PC-3 (cell line): ENCODE measurements around the gene G6PC1. TPM values are rescaled to one million over a fixed set of nuclear protein-coding genes. Genes with fewer than 3 reads are reported as not detected.
"Not testable (repeated sequence)": the region's sequence is repeated elsewhere in the genome, so short reads cannot be mapped to it uniquely, and the experiment has no call there.

ENCODE experiments used
- ATAC-seq: fragments of 200-7000 bp; cut with Tn5 transposase; 2 replicates; pipeline ENCODE4 v1.9.1; 2020; ENCODE audit warnings: mild to moderate bottlenecking, moderate library complexity
- BruUV-seq: library from RNA; stranded (reverse); fragments of 400-500 nt; replicated peaks from 2 replicates; lab custom pipeline; 2021; lab: Mats Ljungman, UMichigan
- CTCF ChIA-PET: fragments of 300-600 bp; sonication (Branson Sonifier 250); formaldehyde crosslinking; loops from one replicate; lab custom pipeline; 2022; ENCODE audit warnings: antibody characterized with exemption; lab: Charles Lee
- POLR2A ChIA-PET: fragments of 300-600 bp; sonication (Branson Sonifier 250); formaldehyde crosslinking; loops from one replicate; lab custom pipeline; 2022; ENCODE audit warnings: antibody characterized with exemption; ENCODE audit not compliant: unreplicated experiment; lab: Charles Lee
- DNase-seq: peaks from one replicate; pipeline ENCODE4 v3.0.0-alpha.2; 2015
- H2AFZ ChIP-seq: fragments of 300-600 bp; sonication (generic); 2 replicates; pipeline ENCODE4 v1.6.0; 2016; ENCODE audit warnings: antibody characterized with exemption, low read length
- H3F3A ChIP-seq: fragments of 300-600 bp; sonication (generic); one replicate; pipeline ENCODE4 v1.6.0; 2017; ENCODE audit warnings: antibody characterized with exemption, low read length, control low read depth, mild to moderate bottlenecking; ENCODE audit not compliant: unreplicated experiment
- H3K27ac ChIP-seq: fragments of 300-600 bp; sonication (generic); 2 replicates; pipeline ENCODE4 v1.5.1; 2016; ENCODE audit warnings: mild to moderate bottlenecking, low read length
- H3K27me3 ChIP-seq: fragments of 300-600 bp; sonication (generic); 2 replicates; pipeline ENCODE4 v1.6.1; 2016; ENCODE audit warnings: low read length, mixed read lengths
- H3K36me3 ChIP-seq: fragments of 300-600 bp; sonication (generic); 2 replicates; pipeline ENCODE4 v1.6.1; 2016; ENCODE audit warnings: low read depth, mixed run types, low read length, mixed read lengths
- H3K4me1 ChIP-seq: fragments of 300-600 bp; sonication (generic); 2 replicates; pipeline ENCODE4 v1.5.1; 2016; ENCODE audit warnings: low read length; ENCODE audit not compliant: insufficient read depth
- H3K4me2 ChIP-seq: fragments of 300-600 bp; sonication (generic); 2 replicates; pipeline ENCODE4 v1.6.0; 2016; ENCODE audit warnings: low read length
- H3K4me3 ChIP-seq: fragments of 300-600 bp; sonication (generic); 2 replicates; pipeline ENCODE4 v1.5.1; 2016; ENCODE audit warnings: mild to moderate bottlenecking, low read length, mixed read lengths
- H3K79me2 ChIP-seq: fragments of 300-600 bp; sonication (generic); 2 replicates; pipeline ENCODE4 v1.6.1; 2017; ENCODE audit warnings: low read length, mixed read lengths
- H3K9ac ChIP-seq: fragments of 300-600 bp; sonication (generic); 2 replicates; pipeline ENCODE4 v1.6.0; 2016; ENCODE audit warnings: mild to moderate bottlenecking, low read length
- H3K9me2 ChIP-seq: fragments of 300-600 bp; sonication (generic); replicated peaks from 2 replicates; pipeline ENCODE4 v1.6.1; 2016; ENCODE audit warnings: mixed run types, low read length, mixed read lengths
- H3K9me3 ChIP-seq: fragments of 300-600 bp; sonication (generic); 2 replicates; pipeline ENCODE4 v1.6.1; 2016; ENCODE audit warnings: low read length, mixed read lengths
- H4K20me1 ChIP-seq: fragments of 300-600 bp; sonication (generic); 2 replicates; pipeline ENCODE4 v1.6.1; 2016; ENCODE audit warnings: low read length, mixed read lengths
- CTCF ChIP-seq: fragments of 300-600 bp; sonication (generic); conservative IDR thresholded peaks from 2 replicates; pipeline ENCODE4 v1.5.1; 2017; ENCODE audit warnings: antibody characterized with exemption, low read depth, mild to moderate bottlenecking, low read length
- EZH2 ChIP-seq: fragments of 300-600 bp; sonication (generic); IDR thresholded peaks from one replicate; pipeline ENCODE4 v1.6.1; 2017; ENCODE audit warnings: antibody characterized with exemption, mild to moderate bottlenecking, low read length; ENCODE audit not compliant: unreplicated experiment
- EZH2phosphoT487 ChIP-seq: fragments of 300-600 bp; sonication (generic); IDR thresholded peaks from 2 replicates; pipeline ENCODE4 v1.6.1; 2018; ENCODE audit warnings: mild to moderate bottlenecking, antibody characterized with exemption, low read length, borderline replicate concordance
- intact Hi-C: fragments of 100-400 bp; cut with micrococcal nuclease; formaldehyde crosslinking; loops from 2 replicates; pipeline ENCODE4 v1.9.0; 2023
- total RNA-seq: library from RNA; depleted of rRNA; stranded (reverse); fragments of >200 nt; gene quantifications from 2 replicates; pipeline ENCODE4 v1.2.3, GENCODE V29; 2014

Gene G6PC1
- total RNA-seq, 1 experiment from 2014 or later, result not detected

DNA sequence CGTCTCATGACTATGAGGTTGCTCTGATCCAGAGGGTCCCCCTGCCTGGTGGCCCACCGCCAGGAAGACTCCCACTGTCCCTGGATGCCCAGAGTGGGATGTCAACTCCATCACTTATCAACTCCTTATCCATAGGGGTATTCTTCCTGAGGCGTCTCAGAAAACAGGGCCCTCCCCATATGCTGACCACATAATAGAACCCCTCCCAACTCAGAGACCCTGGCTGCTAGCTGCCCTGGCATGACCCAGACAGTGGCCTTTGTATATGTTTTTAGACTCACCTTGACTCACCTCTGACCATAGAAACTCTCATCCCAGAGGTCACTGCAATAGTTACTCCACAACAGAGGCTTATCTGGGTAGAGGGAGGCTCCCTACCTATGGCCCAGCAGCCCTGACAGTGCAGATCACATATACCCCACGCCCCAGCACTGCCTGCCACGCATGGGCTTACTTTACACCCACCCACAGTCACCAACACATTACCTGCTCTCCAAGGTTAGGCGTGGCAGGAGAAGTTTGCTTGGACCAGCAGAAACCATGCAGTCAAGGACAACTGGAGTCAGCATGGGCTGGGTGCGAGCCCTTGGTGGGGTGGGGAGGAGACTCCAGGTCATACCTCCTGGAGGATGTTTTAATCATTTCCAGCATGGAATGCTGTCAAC lies 2.3 kb upstream of the G6PC1 start:
- H3F3A ChIP-seq, result no peaks in the 10 kb centered on the region
- TF ChIP-seq EZH2phosphoT487 (no peak), EZH2 (no peak), CTCF (no peak)
- ATAC-seq (no peak), DNase-seq (no peak)
- no peak overlapping the region for H3K4me2 ChIP-seq
- no peaks in the 10 kb centered on the region for H4K20me1 ChIP-seq
- peaks cover 17% of the 10 kb centered on the region for H3K4me1 ChIP-seq
- no peaks in the 10 kb centered on the region for H3K27me3 ChIP-seq
- H3K27ac ChIP-seq, result no peak overlapping the region
- H3K9ac ChIP-seq, result no peak overlapping the region
- H3K36me3 ChIP-seq, result no peaks in the 10 kb centered on the region
- intact Hi-C loops, result no loop called here
- H3K79me2 ChIP-seq, result no peaks in the 10 kb centered on the region
- no peak overlapping the region for H2AFZ ChIP-seq
- no peaks in the 10 kb centered on the region for H3K9me2 ChIP-seq
- BruUV-seq, result no TSS peak
- POLR2A ChIA-PET, result no interaction called here
- no peak overlapping the region for H3K4me3 ChIP-seq
- CTCF ChIA-PET, result no interaction called here
- H3K9me3 ChIP-seq, result no peaks in the 10 kb centered on the region

DNA sequence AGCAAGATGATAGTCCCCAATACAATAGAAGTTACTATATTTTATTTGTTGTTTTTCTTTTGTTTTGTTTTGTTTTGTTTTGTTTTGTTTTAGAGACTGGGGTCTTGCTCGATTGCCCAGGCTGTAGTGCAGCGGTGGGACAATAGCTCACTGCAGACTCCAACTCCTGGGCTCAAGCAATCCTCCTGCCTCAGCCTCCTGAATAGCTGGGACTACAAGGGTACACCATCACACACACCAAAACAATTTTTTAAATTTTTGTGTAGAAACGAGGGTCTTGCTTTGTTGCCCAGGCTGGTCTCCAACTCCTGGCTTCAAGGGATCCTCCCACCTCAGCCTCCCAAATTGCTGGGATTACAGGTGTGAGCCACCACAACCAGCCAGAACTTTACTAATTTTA lies 618 bp upstream of the G6PC1 start:
- BruUV-seq, H3F3A ChIP-seq, H3K9me3 ChIP-seq, H4K20me1 ChIP-seq, POLR2A ChIA-PET, H3K4me2 ChIP-seq, H3K9me2 ChIP-seq, H2AFZ ChIP-seq, intact Hi-C loops, H3K36me3 ChIP-seq, CTCF ChIA-PET, H3K4me1 ChIP-seq, H3K4me3 ChIP-seq, DNase-seq, ATAC-seq, H3K79me2 ChIP-seq, H3K27me3 ChIP-seq, H3K9ac ChIP-seq, H3K27ac ChIP-seq: not testable (repeated sequence)

- BruUV-seq, result no TSS peak
- POLR2A ChIA-PET, result no interaction called here
- no peaks in the 10 kb centered on the region for H3K27me3 ChIP-seq
- H3K79me2 ChIP-seq, result no peaks in the 10 kb centered on the region
- no peak overlapping the region for H3K9ac ChIP-seq
- H4K20me1 ChIP-seq, result no peaks in the 10 kb centered on the region
- no peaks in the 10 kb centered on the region for H3K9me2 ChIP-seq
- intact Hi-C loops, result no loop called here
- H3K4me3 ChIP-seq, result no peak overlapping the region
- H3K27ac ChIP-seq, result no peak overlapping the region
- no peaks in the 10 kb centered on the region for H3K9me3 ChIP-seq
- CTCF ChIA-PET, result no interaction called here
- no peak for DNase-seq
- no peak overlapping the region for H3K4me2 ChIP-seq
- TF ChIP-seq EZH2, result no peak
- no peak for TF ChIP-seq CTCF
- TF ChIP-seq EZH2phosphoT487, result no peak
- H3F3A ChIP-seq, result no peaks in the 10 kb centered on the region
- ATAC-seq, result no peak
- H3K36me3 ChIP-seq, result no peaks in the 10 kb centered on the region
- H3K4me1 ChIP-seq, result no peaks in the 10 kb centered on the region
- no peak overlapping the region for H2AFZ ChIP-seq
Observed at GRCh38 chr17:42901535-42902229, 1.1 kb downstream of the G6PC1 start.
